Inflammatory macrophage (primary cell): ENCODE measurements around the gene CLTCL1.
"Not testable (repeated sequence)": the region's sequence is repeated elsewhere in the genome, so short reads cannot be mapped to it uniquely, and the experiment has no call there.

Source experiments
- DNase-seq, 2 donors: peaks; one replicate each; pipeline ENCODE4 v3.0.0-alpha.2; 2020 to 2022

The CLTCL1 gene

DNA sequence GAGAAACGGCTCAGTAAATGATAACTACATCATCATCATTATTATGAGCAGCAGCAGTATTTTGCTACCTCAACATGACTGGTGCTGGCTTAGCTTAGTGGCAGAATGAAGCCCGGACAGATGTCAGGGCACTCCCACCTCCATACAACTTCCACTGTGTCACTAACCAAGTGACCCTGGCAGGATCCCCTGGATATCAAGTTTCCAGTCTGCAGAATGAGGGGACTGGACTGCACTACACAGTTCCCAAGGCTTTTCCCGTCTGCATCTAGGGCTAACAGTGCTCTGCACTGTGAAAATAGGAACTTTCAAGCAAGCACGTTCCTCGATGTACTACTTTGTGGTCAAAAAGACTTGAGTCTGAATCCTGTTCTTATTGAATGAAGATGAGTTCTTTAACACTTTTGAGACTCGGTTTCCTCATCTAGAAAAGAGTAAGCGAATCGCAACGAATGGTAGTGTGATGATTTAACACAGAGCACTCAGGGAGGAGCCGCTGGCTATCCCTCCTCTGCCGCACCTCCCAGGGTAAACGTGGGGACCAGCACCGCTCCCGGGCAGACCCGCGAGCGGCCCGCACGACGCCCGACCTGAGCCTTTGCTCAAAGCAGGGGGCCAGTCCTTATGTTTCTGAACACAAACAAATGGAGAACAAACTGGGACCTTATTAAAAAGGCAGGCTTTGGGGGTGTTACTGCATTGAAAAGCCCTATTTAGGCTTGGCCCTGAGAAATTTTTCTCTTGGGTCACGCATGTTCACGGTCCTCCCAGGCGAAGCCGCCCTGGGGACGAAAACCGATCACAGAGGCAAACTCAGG lies 910 bp downstream of the CLTCL1 start:
- no peak for DNase-seq

DNA sequence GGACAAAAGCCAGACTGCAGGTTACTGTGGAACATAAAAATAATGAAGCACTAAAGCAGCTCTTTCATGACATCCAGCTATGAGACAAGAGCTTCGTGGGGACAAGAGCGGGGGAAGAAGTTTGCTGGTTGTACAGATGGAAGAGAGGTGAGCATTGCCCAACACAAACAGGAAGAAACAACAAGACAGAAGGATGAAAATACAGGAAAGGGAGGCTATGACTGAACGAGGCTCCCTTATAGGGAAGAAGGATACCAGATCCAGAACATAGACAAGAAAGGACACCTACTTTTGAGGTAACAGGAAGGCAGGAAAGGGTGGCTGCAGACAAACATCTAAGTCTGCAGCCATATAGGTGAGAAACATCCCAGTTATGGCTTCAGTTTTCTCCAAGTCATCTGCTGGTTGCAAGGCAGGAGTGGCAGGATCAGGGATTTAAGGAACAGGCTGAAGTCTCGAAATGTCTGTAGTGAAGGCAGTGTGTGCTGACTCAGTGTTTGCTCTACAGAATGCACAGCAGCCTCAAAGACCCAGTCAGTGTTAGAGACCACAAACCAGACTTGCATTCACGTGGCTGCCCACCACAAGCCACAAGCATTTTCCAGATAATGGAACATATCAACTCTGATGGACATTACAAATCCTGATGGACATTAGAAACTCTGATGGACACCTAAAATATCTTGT lies 1.9 kb downstream of the CLTCL1 start:
- no peak for DNase-seq

GRCh38 chr22:19287889-19288288 lies 3.6 kb downstream of the CLTCL1 start:
- DNase-seq, result no peak

- no peak for DNase-seq
Observed at GRCh38 chr22:19287076-19287707, 4.3 kb downstream of the CLTCL1 start.

- DNase-seq, result no peak
Observed at GRCh38 chr22:19285831-19286230, 5.7 kb downstream of the CLTCL1 start.

DNA sequence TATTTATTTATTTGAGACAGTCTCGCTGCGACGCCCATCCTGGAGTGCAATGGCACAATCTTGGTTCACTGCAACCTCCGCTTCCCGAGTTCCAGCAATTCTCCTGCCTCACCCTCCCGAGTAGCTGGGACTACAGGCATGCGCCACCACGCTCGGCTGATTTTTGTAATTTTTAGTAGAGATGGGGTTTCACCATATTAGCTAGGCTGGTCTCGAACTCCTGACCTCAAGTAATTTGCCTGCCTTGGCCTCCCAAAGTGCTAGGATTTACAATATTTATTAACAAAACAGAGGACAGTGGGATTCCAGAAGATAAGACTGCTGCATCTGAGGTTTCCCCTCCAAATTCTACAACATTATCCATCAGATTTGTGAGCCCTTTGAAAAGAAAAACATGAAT lies 12.4 kb downstream of the CLTCL1 start:
- DNase-seq, result not testable (repeated sequence)

- no peak for DNase-seq
Observed at GRCh38 chr22:19277785-19278184, 13.7 kb downstream of the CLTCL1 start.

GRCh38 chr22:19275919-19276600 lies 15.5 kb downstream of the CLTCL1 start:
- DNase-seq, result no peak

DNA sequence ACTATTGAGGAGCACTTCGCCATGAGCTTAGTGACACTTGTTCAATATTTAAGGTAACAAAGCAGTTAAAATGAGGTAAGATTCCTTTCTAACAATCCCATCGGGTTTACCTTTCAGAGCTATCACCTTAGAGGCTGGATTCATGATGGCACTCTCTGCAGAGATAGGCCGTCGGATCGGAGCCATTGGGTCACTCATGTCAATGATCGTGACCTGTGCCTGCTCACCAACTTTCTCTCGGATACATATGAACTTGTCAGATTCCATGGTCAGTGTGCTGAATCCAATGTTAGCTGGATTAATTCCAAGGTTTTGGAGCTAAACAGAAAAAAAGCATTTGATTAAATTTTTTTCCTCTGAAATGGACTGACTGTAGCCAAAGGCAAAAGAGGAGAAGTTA lies 16.0 kb downstream of the CLTCL1 start:
- DNase-seq, result no peak

GRCh38 chr22:19275104-19275503 lies 16.4 kb downstream of the CLTCL1 start:
- DNase-seq, result no peak

DNA sequence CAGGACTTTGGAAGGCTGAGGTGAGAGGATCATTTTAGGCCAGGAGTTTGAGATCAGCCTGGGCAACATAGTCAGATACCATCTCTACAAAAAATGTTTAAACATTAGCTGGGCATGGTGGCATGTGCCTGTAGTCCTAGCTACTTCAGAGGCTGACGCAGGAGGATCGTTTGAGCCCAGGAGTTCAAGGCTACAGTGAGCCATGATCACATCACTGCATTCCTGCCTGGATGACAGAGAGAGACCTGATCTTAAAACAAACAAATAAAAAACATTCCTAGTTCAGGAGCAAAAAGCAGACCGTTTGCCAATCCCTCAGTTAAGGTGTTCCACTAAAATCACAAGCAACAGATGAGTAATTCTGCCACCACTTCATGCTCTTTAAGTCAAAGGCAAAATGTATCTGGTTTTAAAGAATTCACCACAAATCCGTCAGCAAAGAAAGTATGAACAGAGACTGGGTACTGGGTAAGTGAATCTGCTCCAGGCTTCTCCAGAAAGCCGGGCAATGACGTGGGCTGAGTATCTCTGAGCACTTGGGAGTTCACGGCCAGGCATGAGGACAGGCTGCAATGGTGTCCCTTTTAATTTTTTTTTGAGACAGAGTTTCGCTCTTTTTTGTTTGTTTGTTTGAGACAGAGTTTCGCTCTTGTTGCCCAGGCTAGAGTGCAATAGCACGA lies 19.5 kb downstream of the CLTCL1 start:
- no peak for DNase-seq

DNA sequence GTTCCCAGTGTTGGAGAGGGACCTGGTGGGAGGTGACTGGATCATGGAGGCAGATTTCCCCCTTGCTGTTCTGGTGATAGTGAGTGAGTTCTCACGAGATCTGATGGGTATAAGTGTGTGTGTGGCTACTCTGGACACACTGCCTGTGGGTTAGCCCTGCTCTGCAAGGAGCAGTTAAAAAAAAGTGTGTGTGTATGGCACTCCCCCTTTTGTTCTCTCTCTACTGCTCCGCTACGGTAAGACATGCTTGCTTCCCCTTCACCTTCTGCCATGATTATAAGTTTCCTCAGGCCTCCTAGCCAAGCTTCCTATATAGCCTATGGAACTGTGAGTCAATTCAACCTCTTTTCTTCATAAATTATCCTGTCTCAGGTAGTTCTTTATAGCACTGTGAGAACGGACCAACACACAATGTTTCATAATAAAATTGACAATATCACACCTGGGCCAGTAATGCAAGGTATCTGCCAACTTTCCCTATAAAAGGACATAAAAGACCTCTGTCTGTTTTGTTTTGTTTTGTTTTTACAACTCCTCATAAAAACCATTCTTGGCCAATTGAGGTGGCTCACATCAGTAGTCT lies 20.2 kb downstream of the CLTCL1 start:
- DNase-seq, result no peak

DNA sequence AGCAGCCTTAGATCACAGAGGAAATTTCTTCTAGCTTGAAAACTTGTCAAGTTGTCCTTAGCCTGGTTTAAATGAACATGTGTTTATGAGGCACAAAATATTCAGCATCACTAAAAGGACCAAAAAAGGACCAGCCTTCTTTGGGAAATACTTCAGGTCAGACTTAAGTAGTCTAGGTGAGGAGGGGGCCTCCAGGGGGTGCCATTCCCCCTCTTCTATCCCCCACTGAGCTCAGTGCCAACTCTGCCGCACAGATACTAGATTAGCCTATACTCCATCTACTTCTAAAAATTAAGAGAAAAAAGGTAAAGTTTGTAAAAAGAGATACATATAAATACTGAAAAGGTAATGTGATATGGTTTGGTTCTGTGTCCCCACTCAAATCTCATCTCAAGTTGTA lies 20.6 kb downstream of the CLTCL1 start:
- no peak for DNase-seq

DNA sequence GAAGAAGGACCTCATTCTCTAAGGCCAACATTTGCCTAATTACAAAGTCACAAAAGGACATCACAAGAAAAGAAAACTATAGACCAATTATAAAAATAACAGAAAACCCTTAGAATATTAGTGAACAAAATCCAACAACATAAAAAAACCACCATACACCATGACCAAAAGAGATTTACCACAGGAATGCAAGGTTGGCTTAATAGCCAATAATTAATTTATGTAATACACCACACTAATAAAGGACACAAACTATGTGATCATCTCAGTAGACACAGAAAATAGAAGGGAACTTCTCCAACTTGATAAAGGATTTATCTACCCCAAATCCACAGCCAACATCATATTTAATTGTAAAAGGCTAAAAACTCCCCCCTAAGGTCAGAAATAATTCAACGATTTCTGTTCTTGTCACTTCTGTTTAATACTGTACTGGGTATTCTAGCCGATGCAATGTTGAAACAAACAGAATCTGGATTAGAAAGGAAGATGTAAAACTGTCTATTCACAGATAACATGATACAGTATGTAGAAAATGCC lies 24.9 kb downstream of the CLTCL1 start:
- DNase-seq, result no peak

GRCh38 chr22:19265779-19266178 lies 25.7 kb downstream of the CLTCL1 start:
- no peak for DNase-seq

- DNase-seq, result no peak
Observed at GRCh38 chr22:19260804-19261203, 30.7 kb downstream of the CLTCL1 start.

- DNase-seq, result no peak
Observed at GRCh38 chr22:19260194-19260593, 31.3 kb downstream of the CLTCL1 start.

- not testable (repeated sequence) for DNase-seq
Observed at GRCh38 chr22:19258968-19259288, 32.6 kb downstream of the CLTCL1 start.

GRCh38 chr22:19258371-19258770 lies 33.1 kb downstream of the CLTCL1 start:
- DNase-seq, result no peak

DNA sequence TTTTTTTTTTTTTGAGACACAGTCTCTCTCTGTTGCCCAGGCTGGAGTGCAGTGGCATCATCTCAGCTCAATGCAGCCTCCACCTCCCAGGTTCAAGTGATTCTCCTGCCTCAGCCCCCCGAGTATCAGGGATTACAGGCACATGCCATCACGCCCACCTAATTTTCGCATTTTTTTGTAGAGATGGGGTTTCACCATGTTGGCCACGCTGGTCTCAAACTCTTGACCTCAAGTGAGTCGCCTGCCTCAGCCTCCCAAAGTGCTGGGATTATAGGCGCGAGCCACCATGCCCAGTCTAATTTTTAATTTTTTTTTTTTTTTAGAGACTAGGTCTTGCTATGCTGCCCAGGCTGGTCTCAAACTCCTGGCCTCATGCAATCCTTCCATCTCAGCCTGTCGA lies 35.2 kb downstream of the CLTCL1 start:
- DNase-seq, result not testable (repeated sequence)

- no peak for DNase-seq
Observed at GRCh38 chr22:19253143-19253542, 38.4 kb downstream of the CLTCL1 start.
